ENCODE results near the gene CPT1C.

Gene CPT1C

DNA sequence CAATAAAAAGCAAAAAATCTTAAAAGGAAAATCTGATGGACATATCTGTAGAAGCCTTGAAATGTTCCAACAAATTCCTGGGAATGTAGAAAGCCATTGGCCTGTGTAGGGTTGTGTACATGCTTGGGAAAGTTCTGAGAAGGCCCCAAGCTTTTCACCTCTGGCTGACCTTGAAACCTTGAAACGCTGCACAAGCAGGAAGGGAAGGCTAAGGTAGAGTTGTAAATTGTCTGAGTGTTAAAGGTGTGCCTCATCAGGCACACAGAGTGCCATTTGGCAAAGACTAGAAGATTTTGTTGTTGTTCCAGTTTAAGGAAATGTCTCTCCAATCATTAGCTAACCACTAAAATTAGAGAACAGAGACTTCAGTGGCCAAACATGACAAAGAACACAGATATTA lies 61.8 kb downstream of the CPT1C start:
- DNase-seq (ENCODE audit: low read depth in 2 of 2, low spot score in 1 of 2) = no peak

DNA sequence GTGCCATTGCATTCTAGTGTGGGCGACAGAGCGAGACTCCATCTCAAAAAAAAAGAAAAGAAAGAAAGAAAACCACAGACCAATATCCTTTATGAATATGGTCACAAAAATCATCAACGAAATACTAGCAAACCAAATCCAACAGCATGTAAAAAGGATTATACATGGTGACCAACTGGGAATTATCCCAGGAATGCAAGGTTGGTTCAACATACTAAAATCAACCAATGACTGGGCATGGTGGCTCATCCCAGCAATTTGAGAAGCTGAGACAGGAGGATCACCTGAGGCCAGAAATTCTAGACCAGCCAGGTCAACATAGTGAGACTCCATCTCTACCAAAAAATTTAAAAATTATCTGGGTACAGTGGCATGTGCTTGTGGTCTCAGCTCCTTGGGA lies 65.0 kb downstream of the CPT1C start:
- no peak for DNase-seq (ENCODE audit: low read depth in 2 of 2, low spot score in 1 of 2)

DNA sequence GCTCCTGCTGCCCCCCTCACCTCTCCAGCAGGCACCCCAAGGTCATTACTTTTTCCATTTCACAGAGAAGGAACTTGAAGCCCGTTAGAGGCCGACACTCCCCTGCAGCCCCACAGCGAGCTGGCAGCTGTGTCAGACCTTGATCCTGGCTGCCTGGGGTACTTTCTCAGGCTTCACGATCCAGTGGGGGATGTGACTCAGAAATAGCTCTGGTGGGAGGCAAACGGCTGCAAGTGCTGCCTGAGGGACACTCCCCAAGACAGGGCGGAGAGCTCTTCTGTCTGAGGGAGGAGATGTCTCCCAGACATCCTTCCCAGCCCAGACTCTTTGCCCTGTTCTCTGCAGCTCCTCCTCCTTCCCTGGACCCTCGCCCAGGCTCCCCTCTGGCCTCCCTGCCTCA lies 67.4 kb downstream of the CPT1C start:
- no peak for DNase-seq (ENCODE audit: low read depth in 2 of 2, low spot score in 1 of 2)

DNA sequence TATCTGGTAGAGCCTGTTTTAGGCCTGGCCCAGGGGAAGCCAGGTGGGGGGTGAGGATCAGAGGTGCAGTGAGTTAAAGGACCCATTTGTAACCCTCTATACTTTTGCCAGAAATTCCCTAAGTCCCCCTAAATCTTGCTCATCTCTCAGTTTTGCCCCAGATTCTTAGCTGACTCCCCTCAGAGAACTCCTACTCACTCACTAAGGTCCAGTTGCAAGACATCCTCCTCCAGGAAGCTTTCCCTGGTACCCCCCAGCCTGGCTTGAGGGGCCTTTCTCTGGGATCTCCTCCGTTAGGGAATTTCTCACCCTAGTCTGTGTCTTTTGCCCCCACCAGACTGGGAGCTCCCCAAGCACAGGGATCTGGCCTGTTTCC lies 70.3 kb downstream of the CPT1C start:
- DNase-seq (ENCODE audit: low read depth in 2 of 2, low spot score in 1 of 2) = no peak

DNA sequence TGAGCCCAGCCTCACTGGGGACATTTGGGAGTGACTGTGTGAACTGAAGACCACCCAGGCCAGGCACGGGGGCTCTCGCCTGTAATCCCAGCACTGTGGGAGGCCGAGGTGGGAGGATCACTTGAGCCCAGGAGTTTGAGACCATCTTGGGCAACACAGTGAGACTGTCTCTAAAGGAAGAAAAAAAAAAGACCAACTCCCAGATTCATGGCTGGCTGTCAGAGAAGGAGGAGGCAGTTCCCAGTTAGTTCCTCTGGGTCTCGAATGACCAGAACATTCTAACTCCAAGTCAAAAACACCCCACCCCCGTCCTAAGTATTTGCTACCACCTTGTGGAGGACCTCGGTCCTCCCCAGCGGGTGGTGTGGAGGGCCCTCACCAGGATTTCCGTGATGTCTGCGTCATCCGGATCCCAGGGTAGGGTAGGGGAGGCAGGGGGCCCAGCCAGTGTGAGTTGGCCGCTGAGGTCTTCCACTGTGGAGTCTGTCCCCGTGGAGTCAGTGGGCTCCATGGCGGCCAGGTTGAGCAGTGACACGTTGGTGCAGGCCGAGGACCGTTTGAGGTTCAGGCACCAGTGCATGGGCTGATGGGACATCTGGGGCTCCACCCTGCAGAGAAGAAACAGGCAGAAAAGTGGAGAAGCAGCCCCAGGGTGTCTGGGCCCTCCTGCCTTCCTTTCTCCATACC lies 70.9 kb downstream of the CPT1C start:
- DNase-seq (ENCODE audit: low read depth in 2 of 2, low spot score in 1 of 2) = no peak

DNA sequence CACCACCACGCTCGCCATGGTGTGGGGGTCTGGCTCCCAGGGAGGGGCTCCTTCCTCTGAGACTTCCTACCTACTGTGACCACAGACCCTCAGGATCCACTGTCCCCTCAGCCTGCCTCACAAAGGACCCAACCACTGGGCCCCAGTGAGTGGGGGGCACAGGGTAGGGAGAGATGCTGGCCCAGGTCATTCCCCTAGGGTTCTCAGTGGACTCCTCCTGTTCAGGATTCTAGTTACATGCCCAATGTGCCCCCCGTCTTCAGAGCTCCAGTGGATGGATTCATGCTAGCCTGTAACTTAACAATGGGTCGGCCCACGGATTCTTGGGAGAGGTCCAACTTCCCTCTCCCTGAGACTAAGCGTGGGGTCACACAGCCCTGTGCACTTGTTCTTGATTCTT lies 72.3 kb downstream of the CPT1C start, which contains the start of gene TSKS:
Gene TSKS (minus strand): TSS at position 77 of the 400 bp plus-strand sequence. CDS start 59 bp downstream, at position 18.
- no peak for DNase-seq (ENCODE audit: low read depth in 2 of 2, low spot score in 1 of 2)

All from stimulated activated CD8-positive, alpha-beta memory T cell treated with anti-CD3 and anti-CD28 coated beads, Interleukin-4, amount 100 ng/mL, for 1 hour (primary cell).